Activated naive CD4-positive, alpha-beta T cell treated with anti-CD3 and anti-CD28 coated beads, Interleukin-2, amount 50 U/mL, for 24 hours (primary cell): ENCODE data around the gene TTC39B.
"Not testable (repeated sequence)": the region's sequence is repeated elsewhere in the genome, so short reads cannot be mapped to it uniquely, and the experiment has no call there.

Experiments used
- H3K27ac Mint-ChIP-seq: one replicate; pipeline ENCODE4 v1.8.0; 2021; ENCODE audit warnings: mild to moderate bottlenecking, mixed read lengths
- H3K27me3 Mint-ChIP-seq: one replicate; pipeline ENCODE4 v1.8.0; 2021; ENCODE audit warnings: mixed read lengths
- H3K36me3 Mint-ChIP-seq: one replicate; pipeline ENCODE4 v1.8.0; 2021; ENCODE audit warnings: mixed read lengths
- H3K4me1 Mint-ChIP-seq: one replicate; pipeline ENCODE4 v1.8.0; 2021; ENCODE audit warnings: mixed read lengths
- H3K4me3 Mint-ChIP-seq: one replicate; pipeline ENCODE4 v1.8.0; 2021; ENCODE audit warnings: mild to moderate bottlenecking, mixed read lengths
- H3K9me3 Mint-ChIP-seq: one replicate; pipeline ENCODE4 v1.8.0; 2021; ENCODE audit warnings: mixed read lengths

Gene TTC39B

GRCh38 chr9:15253786-15254185 is 53.2 kb downstream of the TTC39B start:
- Mint-ChIP-seq H3K36me3 (peaks cover 22% of the 10 kb centered on the region), H3K9me3 (no peaks in the 10 kb centered on the region), H3K27ac (peak overlapping the region; percentile 53), H3K4me1 (peaks cover 57% of the 10 kb centered on the region), H3K27me3 (no peaks in the 10 kb centered on the region), H3K4me3 (no peak overlapping the region)

- Mint-ChIP-seq H3K9me3 (no peaks in the 10 kb centered on the region), H3K27ac (no peak overlapping the region), H3K27me3 (no peaks in the 10 kb centered on the region), H3K4me3 (no peak overlapping the region), H3K36me3 (peaks cover 19% of the 10 kb centered on the region), H3K4me1 (peaks cover 60% of the 10 kb centered on the region)
Measured at GRCh38 chr9:15253197-15253596, 53.8 kb downstream of the TTC39B start.

- H3K27me3 Mint-ChIP-seq: no peaks in the 10 kb centered on the region
- H3K36me3 Mint-ChIP-seq: peaks cover 13% of the 10 kb centered on the region
- H3K4me3 Mint-ChIP-seq: no peak overlapping the region
- H3K9me3 Mint-ChIP-seq: no peaks in the 10 kb centered on the region
- peaks cover 76% of the 10 kb centered on the region for H3K4me1 Mint-ChIP-seq
- no peak overlapping the region for H3K27ac Mint-ChIP-seq
Measured at GRCh38 chr9:15249981-15250380, 57.0 kb downstream of the TTC39B start.

- Mint-ChIP-seq H3K4me3 (no peak overlapping the region), H3K27me3 (no peaks in the 10 kb centered on the region), H3K27ac (no peak overlapping the region), H3K4me1 (peaks cover 77% of the 10 kb centered on the region), H3K9me3 (no peaks in the 10 kb centered on the region), H3K36me3 (peaks cover 15% of the 10 kb centered on the region)
Measured at GRCh38 chr9:15249042-15249818, 57.8 kb downstream of the TTC39B start.

- H3K9me3 Mint-ChIP-seq: no peaks in the 10 kb centered on the region
- H3K36me3 Mint-ChIP-seq: peaks cover 17% of the 10 kb centered on the region
- H3K4me3 Mint-ChIP-seq: no peak overlapping the region
- no peaks in the 10 kb centered on the region for H3K27me3 Mint-ChIP-seq
- H3K27ac Mint-ChIP-seq: no peak overlapping the region
- H3K4me1 Mint-ChIP-seq: peaks cover 76% of the 10 kb centered on the region
Measured at GRCh38 chr9:15248621-15249020, 58.4 kb downstream of the TTC39B start.

GRCh38 chr9:15248081-15248480 is 58.9 kb downstream of the TTC39B start:
- no peak overlapping the region for H3K27ac Mint-ChIP-seq
- H3K36me3 Mint-ChIP-seq: peaks cover 12% of the 10 kb centered on the region
- H3K4me3 Mint-ChIP-seq: no peak overlapping the region
- H3K27me3 Mint-ChIP-seq: no peaks in the 10 kb centered on the region
- H3K9me3 Mint-ChIP-seq: no peaks in the 10 kb centered on the region
- peaks cover 79% of the 10 kb centered on the region for H3K4me1 Mint-ChIP-seq

GRCh38 chr9:15246708-15247107 is 60.3 kb downstream of the TTC39B start:
- H3K4me1 Mint-ChIP-seq: peaks cover 85% of the 10 kb centered on the region
- H3K27me3 Mint-ChIP-seq: no peaks in the 10 kb centered on the region
- H3K27ac Mint-ChIP-seq: no peak overlapping the region
- no peaks in the 10 kb centered on the region for H3K9me3 Mint-ChIP-seq
- H3K4me3 Mint-ChIP-seq: no peak overlapping the region
- H3K36me3 Mint-ChIP-seq: peaks cover 12% of the 10 kb centered on the region

- Mint-ChIP-seq H3K27me3 (no peaks in the 10 kb centered on the region), H3K9me3 (no peaks in the 10 kb centered on the region), H3K4me3 (no peak overlapping the region), H3K36me3 (peaks cover 12% of the 10 kb centered on the region), H3K27ac (no peak overlapping the region), H3K4me1 (peaks cover 83% of the 10 kb centered on the region)
Measured at GRCh38 chr9:15246243-15246642, 60.8 kb downstream of the TTC39B start.

GRCh38 chr9:15244001-15244441 is 63.0 kb downstream of the TTC39B start:
- peaks cover 71% of the 10 kb centered on the region for H3K4me1 Mint-ChIP-seq
- H3K4me3 Mint-ChIP-seq: no peak overlapping the region
- H3K27ac Mint-ChIP-seq: no peak overlapping the region
- H3K27me3 Mint-ChIP-seq: no peaks in the 10 kb centered on the region
- peaks cover 9% of the 10 kb centered on the region for H3K9me3 Mint-ChIP-seq
- H3K36me3 Mint-ChIP-seq: peaks cover 26% of the 10 kb centered on the region

GRCh38 chr9:15243081-15243480 is 63.9 kb downstream of the TTC39B start:
- Mint-ChIP-seq H3K27me3 (no peaks in the 10 kb centered on the region), H3K27ac (no peak overlapping the region), H3K9me3 (peaks cover 18% of the 10 kb centered on the region), H3K4me1 (peaks cover 70% of the 10 kb centered on the region), H3K4me3 (no peak overlapping the region), H3K36me3 (peaks cover 34% of the 10 kb centered on the region)

GRCh38 chr9:15240927-15241326 is 66.1 kb downstream of the TTC39B start:
- Mint-ChIP-seq H3K27me3 (no peaks in the 10 kb centered on the region), H3K9me3 (peaks cover 26% of the 10 kb centered on the region), H3K4me1 (peaks cover 62% of the 10 kb centered on the region), H3K4me3 (no peak overlapping the region), H3K36me3 (peaks cover 47% of the 10 kb centered on the region), H3K27ac (peak overlapping the region; percentile 17)

- Mint-ChIP-seq H3K27ac (no peak overlapping the region), H3K36me3 (peaks cover 51% of the 10 kb centered on the region), H3K4me1 (peaks cover 59% of the 10 kb centered on the region), H3K9me3 (peaks cover 29% of the 10 kb centered on the region), H3K27me3 (no peaks in the 10 kb centered on the region), H3K4me3 (no peak overlapping the region)
Measured at GRCh38 chr9:15239816-15240215, 67.2 kb downstream of the TTC39B start.

- H3K4me1 Mint-ChIP-seq: peaks cover 51% of the 10 kb centered on the region
- H3K9me3 Mint-ChIP-seq: peaks cover 29% of the 10 kb centered on the region
- H3K27me3 Mint-ChIP-seq: no peaks in the 10 kb centered on the region
- H3K36me3 Mint-ChIP-seq: peaks cover 45% of the 10 kb centered on the region
- no peak overlapping the region for H3K4me3 Mint-ChIP-seq
- peak overlapping the region; percentile 30 for H3K27ac Mint-ChIP-seq
Measured at GRCh38 chr9:15238646-15239045, 68.4 kb downstream of the TTC39B start.

- Mint-ChIP-seq H3K36me3 (peaks cover 46% of the 10 kb centered on the region), H3K4me1 (peaks cover 37% of the 10 kb centered on the region), H3K4me3 (no peak overlapping the region), H3K27ac (no peak overlapping the region), H3K27me3 (no peaks in the 10 kb centered on the region), H3K9me3 (peaks cover 32% of the 10 kb centered on the region)
Measured at GRCh38 chr9:15235658-15236057, 71.4 kb downstream of the TTC39B start.

- Mint-ChIP-seq H3K36me3 (peaks cover 43% of the 10 kb centered on the region), H3K9me3 (peaks cover 25% of the 10 kb centered on the region), H3K4me1 (peaks cover 49% of the 10 kb centered on the region)
- not testable (repeated sequence) for H3K27me3 Mint-ChIP-seq, H3K27ac Mint-ChIP-seq, H3K4me3 Mint-ChIP-seq
Measured at GRCh38 chr9:15233941-15234490, 73.0 kb downstream of the TTC39B start.

- H3K9me3 Mint-ChIP-seq: peaks cover 14% of the 10 kb centered on the region
Measured at GRCh38 chr9:15232706-15233280, 74.2 kb downstream of the TTC39B start.

More at GRCh38 chr9:15232706-15233280, 74.2 kb downstream of the TTC39B start:
- not testable (repeated sequence) for H3K27me3 Mint-ChIP-seq, H3K27ac Mint-ChIP-seq, H3K4me3 Mint-ChIP-seq
- peaks cover 34% of the 10 kb centered on the region for H3K36me3 Mint-ChIP-seq
- H3K4me1 Mint-ChIP-seq: peaks cover 49% of the 10 kb centered on the region
